Osteoblast (primary cell): Measurements from ENCODE around the gene CTSK. TPM values are rescaled to one million over a fixed set of nuclear protein-coding genes. Genes with fewer than 3 reads are reported as not detected.

ENCODE experiments used
- DNase-seq: peaks from one replicate; pipeline ENCODE4 v3.0.0; 2011; ENCODE audit warnings: low spot score, mixed read lengths; ENCODE audit not compliant: insufficient read length; ENCODE audit errors: missing footprints
- H2AFZ ChIP-seq: 2 replicates; pipeline ENCODE4 v1.6.0; 2011; ENCODE audit warnings: mild to moderate bottlenecking, low read length
- H3K27ac ChIP-seq: 2 replicates; pipeline ENCODE4 v1.5.1; 2011; ENCODE audit warnings: mild to moderate bottlenecking, low read depth, low read length, moderate library complexity
- H3K27me3 ChIP-seq: 2 replicates; pipeline ENCODE4 v1.6.0; 2012; ENCODE audit warnings: mild to moderate bottlenecking, control low read depth, inconsistent platforms, low read length, moderate library complexity; ENCODE audit not compliant: insufficient read depth
- H3K36me3 ChIP-seq: 2 replicates; pipeline ENCODE4 v1.5.1; 2011; ENCODE audit warnings: mild to moderate bottlenecking, low read length, control low read depth, moderate library complexity; ENCODE audit not compliant: insufficient read depth
- H3K4me1 ChIP-seq: 2 replicates; pipeline ENCODE4 v1.5.1; 2011; ENCODE audit warnings: mild to moderate bottlenecking, low read length, control low read depth, moderate library complexity; ENCODE audit not compliant: insufficient read depth
- H3K4me2 ChIP-seq: 2 replicates; pipeline ENCODE4 v1.6.0; 2011; ENCODE audit warnings: mild to moderate bottlenecking, low read length; ENCODE audit not compliant: insufficient read depth
- H3K4me3 ChIP-seq: fragments of 200-600 bp; sonication (generic); 3 replicates; pipeline ENCODE4 v1.5.1; 2012; ENCODE audit warnings: mild to moderate bottlenecking, low read length, inconsistent platforms; ENCODE audit not compliant: insufficient read depth
- H3K79me2 ChIP-seq: 2 replicates; pipeline ENCODE4 v1.6.0; 2012; ENCODE audit warnings: mild to moderate bottlenecking, low read length, control low read depth, inconsistent platforms; ENCODE audit not compliant: insufficient read depth
- H3K9me3 ChIP-seq: 2 replicates; pipeline ENCODE4 v1.5.1; 2011; ENCODE audit warnings: low read depth, low read length, control low read depth
- H4K20me1 ChIP-seq: 2 replicates; pipeline ENCODE4 v1.6.0; 2012; ENCODE audit warnings: mild to moderate bottlenecking, low read length, control low read depth; ENCODE audit not compliant: insufficient read depth
- CTCF ChIP-seq: IDR thresholded peaks from 2 replicates; pipeline ENCODE4 v1.5.1; 2011; ENCODE audit warnings: mild to moderate bottlenecking, low read depth, low read length, moderate library complexity; ENCODE audit errors: extremely low read depth
- total RNA-seq: library from RNA; depleted of rRNA; stranded (reverse); fragments of >200 nt; gene quantifications from 2 replicates; pipeline ENCODE4 v1.2.3, GENCODE V29; 2012

The CTSK gene
- total RNA-seq, 1 donor, result 617 TPM

GRCh38 chr1:150761801-150762200 is 46.3 kb downstream of the CTSK start:
- Histone ChIP-seq H4K20me1 (no peaks in the 10 kb centered on the region), H3K27me3 (no peaks in the 10 kb centered on the region), H3K79me2 (no peaks in the 10 kb centered on the region), H3K4me1 (peaks cover 11% of the 10 kb centered on the region), H3K27ac (no peak overlapping the region), H3K36me3 (no peaks in the 10 kb centered on the region), H3K9me3 (no peaks in the 10 kb centered on the region), H2AFZ (no peak overlapping the region), H3K4me3 (no peak overlapping the region), H3K4me2 (no peak overlapping the region)
- no peak for TF ChIP-seq CTCF
- no peak for DNase-seq

GRCh38 chr1:150760013-150760412 is 48.0 kb downstream of the CTSK start:
- no peak overlapping the region for H3K4me3 ChIP-seq
- H3K79me2 ChIP-seq, result no peaks in the 10 kb centered on the region
- H3K27ac ChIP-seq, result no peak overlapping the region
- DNase-seq, result no peak
- no peak overlapping the region for H2AFZ ChIP-seq
- no peaks in the 10 kb centered on the region for H3K36me3 ChIP-seq
- H3K27me3 ChIP-seq, result no peaks in the 10 kb centered on the region
- peaks cover 5% of the 10 kb centered on the region for H3K4me1 ChIP-seq
- no peaks in the 10 kb centered on the region for H3K9me3 ChIP-seq
- TF ChIP-seq CTCF, result no peak
- H4K20me1 ChIP-seq, result no peaks in the 10 kb centered on the region
- H3K4me2 ChIP-seq, result no peak overlapping the region

- Histone ChIP-seq H2AFZ (no peak overlapping the region), H4K20me1 (no peaks in the 10 kb centered on the region), H3K27ac (no peak overlapping the region), H3K4me2 (no peak overlapping the region), H3K9me3 (no peaks in the 10 kb centered on the region), H3K36me3 (no peaks in the 10 kb centered on the region), H3K79me2 (no peaks in the 10 kb centered on the region), H3K4me1 (no peaks in the 10 kb centered on the region), H3K4me3 (no peak overlapping the region), H3K27me3 (no peaks in the 10 kb centered on the region)
- DNase-seq, result no peak
- TF ChIP-seq CTCF, result no peak
These were observed 54.6 kb downstream of the CTSK start for GRCh38 chr1:150753416-150753815.

- H3K4me1 ChIP-seq, result no peaks in the 10 kb centered on the region
- H3K4me2 ChIP-seq, result no peak overlapping the region
- no peak for TF ChIP-seq CTCF
- no peak for DNase-seq
- no peaks in the 10 kb centered on the region for H3K36me3 ChIP-seq
- H3K79me2 ChIP-seq, result no peaks in the 10 kb centered on the region
- no peak overlapping the region for H2AFZ ChIP-seq
- no peaks in the 10 kb centered on the region for H3K27me3 ChIP-seq
- H3K27ac ChIP-seq, result no peak overlapping the region
- H3K9me3 ChIP-seq, result no peaks in the 10 kb centered on the region
- H3K4me3 ChIP-seq, result no peak overlapping the region
- H4K20me1 ChIP-seq, result no peaks in the 10 kb centered on the region
These were observed 56.6 kb downstream of the CTSK start for GRCh38 chr1:150751443-150751842.
